Mesenchymal stem cell (in vitro differentiated cells and primary cell): ENCODE data around the gene NGF.

ENCODE experiments used
- DNase-seq: peaks from one replicate; pipeline ENCODE4 v3.0.0-alpha.2; 2013
- H2AFZ ChIP-seq: one replicate; pipeline ENCODE4 v1.6.1; 2013; ENCODE audit warnings: low read depth, mild to moderate bottlenecking, control low read depth, inconsistent platforms, low read length, moderate library complexity
- H2AK5ac ChIP-seq: 2 replicates; pipeline ENCODE4 v1.6.1; 2013; ENCODE audit warnings: low read length, moderate library complexity, mild to moderate bottlenecking, inconsistent platforms; ENCODE audit not compliant: severe bottlenecking
- H2BK120ac ChIP-seq: one replicate; pipeline ENCODE4 v1.6.1; 2013; ENCODE audit warnings: low read depth, mild to moderate bottlenecking, inconsistent platforms, low read length, moderate library complexity
- H2BK12ac ChIP-seq, 2 experiments: one replicate each; pipeline ENCODE4 v1.6.1; 2013; ENCODE audit warnings: inconsistent platforms in 2 of 2, low read length in 2 of 2, mild to moderate bottlenecking in 2 of 2, moderate library complexity in 2 of 2, control low read depth in 1 of 2
- H2BK15ac ChIP-seq: one replicate; pipeline ENCODE4 v1.6.1; 2013; ENCODE audit warnings: mild to moderate bottlenecking, low read depth, inconsistent platforms; ENCODE audit not compliant: poor library complexity, severe bottlenecking
- H2BK5ac ChIP-seq: 2 replicates; pipeline ENCODE4 v1.6.1; 2013; ENCODE audit warnings: low read depth, mild to moderate bottlenecking, low read length, control low read depth, inconsistent platforms; ENCODE audit not compliant: poor library complexity, severe bottlenecking
- H3K14ac ChIP-seq, 2 experiments: one replicate each; pipeline ENCODE4 v1.6.1; 2013; ENCODE audit warnings: inconsistent platforms in 2 of 2, low read length in 2 of 2, control low read depth in 1 of 2, mild to moderate bottlenecking in 1 of 2, moderate library complexity in 1 of 2
- H3K18ac ChIP-seq, 2 experiments: one replicate each; pipeline ENCODE4 v1.6.1; 2013; ENCODE audit warnings: inconsistent platforms in 2 of 2, low read length in 2 of 2, control low read depth in 1 of 2, low read depth in 1 of 2, mild to moderate bottlenecking in 1 of 2
- H3K23ac ChIP-seq, 2 experiments: one replicate each; pipeline ENCODE4 v1.6.1; 2013; ENCODE audit warnings: inconsistent platforms in 2 of 2, low read length in 2 of 2, mild to moderate bottlenecking in 2 of 2, moderate library complexity in 2 of 2, control low read depth in 1 of 2
- H3K27ac ChIP-seq: 2 replicates; pipeline ENCODE4 v1.5.1; 2013; ENCODE audit warnings: mild to moderate bottlenecking, moderate library complexity, low read length, control low read depth, inconsistent platforms; ENCODE audit not compliant: poor library complexity, severe bottlenecking
- H3K27me3 ChIP-seq, 2 experiments: 2 replicates each; pipeline versions ENCODE4 v1.6.1 to v1.7.0; 2013; ENCODE audit warnings: low read length in 2 of 2, mild to moderate bottlenecking in 2 of 2, moderate library complexity in 2 of 2, control low read depth in 1 of 2, inconsistent platforms in 1 of 2; ENCODE audit not compliant: control insufficient read depth in 1 of 2, insufficient read depth in 1 of 2
- H3K36me3 ChIP-seq, 2 experiments: 2 replicates each; pipeline versions ENCODE4 v1.6.1 to v1.7.0; 2013; ENCODE audit warnings: low read length in 2 of 2, control low read depth in 1 of 2, inconsistent platforms in 1 of 2, low read depth in 1 of 2, mild to moderate bottlenecking in 1 of 2; ENCODE audit not compliant: insufficient read depth in 2 of 2, control insufficient read depth in 1 of 2
- H3K4ac ChIP-seq, 2 experiments: one replicate each; pipeline ENCODE4 v1.6.1; 2013; ENCODE audit warnings: inconsistent platforms in 2 of 2, low read length in 2 of 2, mild to moderate bottlenecking in 2 of 2, moderate library complexity in 2 of 2, control low read depth in 1 of 2, low read depth in 1 of 2
- H3K4me1 ChIP-seq: 2 replicates; pipeline ENCODE4 v1.6.1; 2013; ENCODE audit warnings: low read depth, low read length, control low read depth; ENCODE audit not compliant: control insufficient read depth, insufficient read depth
- H3K4me2 ChIP-seq: 2 replicates; pipeline ENCODE4 v1.6.1; 2013; ENCODE audit warnings: low read length, mild to moderate bottlenecking, inconsistent platforms; ENCODE audit not compliant: poor library complexity, severe bottlenecking
- H3K4me3 ChIP-seq, 2 experiments: 2 replicates each; pipeline versions ENCODE4 v1.5.1 to v1.7.0; 2013; ENCODE audit warnings: low read length in 2 of 2, mild to moderate bottlenecking in 2 of 2, control low read depth in 1 of 2, low read depth in 1 of 2; ENCODE audit not compliant: insufficient read depth in 1 of 2
- H3K79me1 ChIP-seq: replicated peaks from 2 replicates; pipeline ENCODE4 v1.6.1; 2013; ENCODE audit warnings: mild to moderate bottlenecking, control low read depth, low read length, inconsistent platforms; ENCODE audit not compliant: poor library complexity, severe bottlenecking
- H3K9ac ChIP-seq: 2 replicates; pipeline ENCODE4 v1.7.0; 2013; ENCODE audit warnings: mild to moderate bottlenecking, low read length, moderate library complexity
- H3K9me3 ChIP-seq: 2 replicates; pipeline ENCODE4 v1.7.0; 2013; ENCODE audit warnings: mild to moderate bottlenecking, low read length; ENCODE audit not compliant: control insufficient read depth
- H4K8ac ChIP-seq: one replicate; pipeline ENCODE4 v1.6.1; 2013; ENCODE audit warnings: inconsistent platforms, mild to moderate bottlenecking, low read length, moderate library complexity
- H4K91ac ChIP-seq: one replicate; pipeline ENCODE4 v1.6.1; 2013; ENCODE audit warnings: mild to moderate bottlenecking, low read length, inconsistent platforms
- WGBS: methylation state at CpG from one replicate; pipeline ENCODE4 v1.1.7; 2013; ENCODE audit warnings: mixed read lengths; 5-methylcytosine and 5-hydroxymethylcytosine counted together

NGF gene

DNA sequence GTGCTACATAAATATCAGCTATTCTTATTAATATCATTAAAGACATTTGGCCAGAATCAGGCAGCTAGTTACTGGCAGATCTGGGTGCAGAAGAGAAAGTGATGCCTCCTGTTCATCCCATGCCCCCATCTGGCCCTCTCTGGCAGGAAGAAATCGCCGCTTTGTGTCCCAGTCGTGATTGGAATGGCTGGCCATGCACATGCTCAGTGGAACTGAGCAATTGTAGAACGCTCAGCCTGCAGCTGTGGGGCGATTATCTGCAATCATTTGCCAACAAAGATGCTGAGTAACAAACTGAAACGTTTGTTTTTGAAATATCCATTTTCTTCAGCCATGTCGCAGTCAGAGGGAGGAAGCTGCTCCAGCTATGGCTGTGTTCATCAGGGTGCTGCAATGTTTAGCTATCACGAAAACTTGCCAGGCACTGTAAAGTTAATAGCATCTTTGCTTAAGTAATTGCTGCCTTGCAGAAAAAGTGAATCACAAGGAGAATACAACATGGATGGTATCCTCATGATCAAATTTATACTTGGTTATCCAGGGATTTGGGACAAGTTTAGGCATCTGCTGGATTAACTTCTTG, 36.5 kb downstream of the NGF start:
- peak overlapping the region in 1 of 2 experiments; percentile 8 for H3K4me3 ChIP-seq
- H3K9ac ChIP-seq = peak overlapping the region; percentile 66
- DNase-seq = no peak
- no peak overlapping the region for H4K91ac ChIP-seq
- no peak overlapping the region for H2AFZ ChIP-seq
- H3K4ac ChIP-seq = no peak overlapping the region
- no peaks in the 10 kb centered on the region for H3K79me1 ChIP-seq
- H2BK15ac ChIP-seq = no peak overlapping the region
- no peak overlapping the region for H2BK120ac ChIP-seq
- H3K9me3 ChIP-seq = no peaks in the 10 kb centered on the region
- H2BK5ac ChIP-seq = no peak overlapping the region
- no peak overlapping the region for H3K14ac ChIP-seq
- no peak overlapping the region for H2BK12ac ChIP-seq
- H2AK5ac ChIP-seq = no peak overlapping the region
- H3K23ac ChIP-seq = no peak overlapping the region
- no peak overlapping the region for H3K4me2 ChIP-seq
- H3K36me3 ChIP-seq = no peaks in the 10 kb centered on the region
- H3K4me1 ChIP-seq = peaks cover 11% of the 10 kb centered on the region
- WGBS = 88% methylated on average over 8 of the region's 8 CpGs
- H3K18ac ChIP-seq = no peak overlapping the region
- H4K8ac ChIP-seq = no peak overlapping the region
- no peaks in the 10 kb centered on the region for H3K27me3 ChIP-seq
- no peak overlapping the region for H3K27ac ChIP-seq

GRCh38 chr1:115300087-115300876, 37.8 kb downstream of the NGF start:
- no peak overlapping the region for H3K4me3 ChIP-seq
- H3K4me1 ChIP-seq = peaks cover 12% of the 10 kb centered on the region
- no peak overlapping the region for H2BK15ac ChIP-seq
- H3K79me1 ChIP-seq = no peaks in the 10 kb centered on the region
- peak overlapping the region in 1 of 2 experiments; percentile 13 for H3K14ac ChIP-seq
- 59% methylated on average over 8 of the region's 8 CpGs for WGBS
- no peak overlapping the region for H2BK120ac ChIP-seq
- H4K8ac ChIP-seq = no peak overlapping the region
- no peak overlapping the region for H2BK5ac ChIP-seq
- no peak overlapping the region for H3K4me2 ChIP-seq
- peak overlapping the region in 1 of 2 experiments; percentile 28 for H3K18ac ChIP-seq
- H3K9me3 ChIP-seq = no peaks in the 10 kb centered on the region
- no peak overlapping the region for H2AK5ac ChIP-seq
- peak; percentile 33 for DNase-seq
- H4K91ac ChIP-seq = no peak overlapping the region
- H3K36me3 ChIP-seq = no peaks in the 10 kb centered on the region
- peak overlapping the region; percentile 48 for H3K27ac ChIP-seq
- H3K9ac ChIP-seq = peak overlapping the region; percentile 66
- H2BK12ac ChIP-seq = peak overlapping the region in 1 of 2 experiments; percentile 34
- no peak overlapping the region for H3K4ac ChIP-seq
- no peaks in the 10 kb centered on the region for H3K27me3 ChIP-seq
- no peak overlapping the region for H2AFZ ChIP-seq
- no peak overlapping the region for H3K23ac ChIP-seq

- no peak overlapping the region for H2BK12ac ChIP-seq
- no peak overlapping the region for H4K91ac ChIP-seq
- H3K27ac ChIP-seq = no peak overlapping the region
- no peak overlapping the region for H3K4ac ChIP-seq
- H3K18ac ChIP-seq = no peak overlapping the region
- H3K4me2 ChIP-seq = no peak overlapping the region
- no peaks in the 10 kb centered on the region for H3K36me3 ChIP-seq
- no peak overlapping the region for H2AK5ac ChIP-seq
- DNase-seq = no peak
- no peaks in the 10 kb centered on the region for H3K9me3 ChIP-seq
- no peak overlapping the region for H2BK120ac ChIP-seq
- H4K8ac ChIP-seq = no peak overlapping the region
- no peaks in the 10 kb centered on the region for H3K79me1 ChIP-seq
- H3K27me3 ChIP-seq = no peaks in the 10 kb centered on the region
- no peak overlapping the region for H3K9ac ChIP-seq
- H3K4me3 ChIP-seq = no peak overlapping the region
- H3K4me1 ChIP-seq = peaks cover 12% of the 10 kb centered on the region
- H2BK15ac ChIP-seq = no peak overlapping the region
- H2BK5ac ChIP-seq = no peak overlapping the region
- H3K23ac ChIP-seq = no peak overlapping the region
- no peak overlapping the region for H2AFZ ChIP-seq
- H3K14ac ChIP-seq = no peak overlapping the region
- WGBS = 85% methylated on average over 2 of the region's 2 CpGs
Observed at GRCh38 chr1:115299266-115299665, 38.8 kb downstream of the NGF start.

DNA sequence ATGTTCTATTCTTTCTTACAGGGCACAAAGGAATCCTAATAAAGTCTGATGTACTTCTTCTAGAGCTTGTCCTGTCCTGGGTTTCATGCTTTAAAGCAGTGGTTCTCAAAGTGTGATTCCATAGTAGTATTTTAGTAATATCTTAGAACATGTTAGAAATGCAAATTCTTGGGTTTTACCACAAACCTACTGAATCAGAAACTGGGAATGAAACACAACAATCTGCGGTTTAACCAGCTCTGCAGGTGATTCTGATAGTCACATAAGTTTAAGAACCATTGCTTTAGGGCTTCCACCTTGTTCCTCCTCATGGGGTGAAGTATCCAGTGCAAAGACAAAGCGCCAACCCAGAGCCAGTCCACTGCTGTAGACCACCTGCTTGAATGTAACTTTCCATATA, 41.1 kb downstream of the NGF start:
- H3K27me3 ChIP-seq = no peaks in the 10 kb centered on the region
- no peak overlapping the region for H3K4ac ChIP-seq
- H3K4me2 ChIP-seq = no peak overlapping the region
- no peak overlapping the region for H4K91ac ChIP-seq
- H2AK5ac ChIP-seq = no peak overlapping the region
- H2AFZ ChIP-seq = no peak overlapping the region
- no peak overlapping the region for H2BK120ac ChIP-seq
- no peak overlapping the region for H2BK12ac ChIP-seq
- H4K8ac ChIP-seq = no peak overlapping the region
- H3K18ac ChIP-seq = no peak overlapping the region
- no peak overlapping the region for H3K23ac ChIP-seq
- no peak overlapping the region for H2BK5ac ChIP-seq
- H3K9me3 ChIP-seq = no peaks in the 10 kb centered on the region
- DNase-seq = no peak
- 97% methylated on average over 2 of the region's 2 CpGs for WGBS
- no peak overlapping the region for H3K9ac ChIP-seq
- H3K79me1 ChIP-seq = no peaks in the 10 kb centered on the region
- H3K4me1 ChIP-seq = peaks cover 8% of the 10 kb centered on the region
- peaks cover 2 to 3% of the 10 kb centered on the region in 2 experiments for H3K36me3 ChIP-seq
- no peak overlapping the region for H3K27ac ChIP-seq
- no peak overlapping the region for H2BK15ac ChIP-seq
- H3K14ac ChIP-seq = no peak overlapping the region
- H3K4me3 ChIP-seq = no peak overlapping the region
